Measurements from ENCODE around the gene TTLL6.

DNA sequence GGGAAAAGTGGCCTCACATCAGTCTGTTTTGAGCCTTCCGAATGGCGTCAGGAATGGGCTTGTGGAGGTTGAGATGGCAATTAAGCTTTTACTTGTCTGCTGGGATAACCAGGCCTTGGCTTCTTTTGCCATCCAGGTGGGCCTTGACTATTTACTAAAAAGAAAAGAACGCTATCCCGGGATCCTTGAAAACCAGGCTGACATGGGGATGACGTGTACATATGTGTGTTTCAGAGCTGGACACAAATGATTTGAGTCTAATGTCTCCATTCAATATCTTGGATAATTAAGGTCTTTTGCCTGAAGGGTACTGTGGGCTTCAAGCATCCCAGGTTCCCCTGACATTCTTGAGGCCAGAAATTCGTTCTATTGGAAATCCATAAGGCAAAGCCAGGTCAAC lies 55.9 kb downstream of the TTLL6 start:
- TF ChIP-seq, protein P1, sequence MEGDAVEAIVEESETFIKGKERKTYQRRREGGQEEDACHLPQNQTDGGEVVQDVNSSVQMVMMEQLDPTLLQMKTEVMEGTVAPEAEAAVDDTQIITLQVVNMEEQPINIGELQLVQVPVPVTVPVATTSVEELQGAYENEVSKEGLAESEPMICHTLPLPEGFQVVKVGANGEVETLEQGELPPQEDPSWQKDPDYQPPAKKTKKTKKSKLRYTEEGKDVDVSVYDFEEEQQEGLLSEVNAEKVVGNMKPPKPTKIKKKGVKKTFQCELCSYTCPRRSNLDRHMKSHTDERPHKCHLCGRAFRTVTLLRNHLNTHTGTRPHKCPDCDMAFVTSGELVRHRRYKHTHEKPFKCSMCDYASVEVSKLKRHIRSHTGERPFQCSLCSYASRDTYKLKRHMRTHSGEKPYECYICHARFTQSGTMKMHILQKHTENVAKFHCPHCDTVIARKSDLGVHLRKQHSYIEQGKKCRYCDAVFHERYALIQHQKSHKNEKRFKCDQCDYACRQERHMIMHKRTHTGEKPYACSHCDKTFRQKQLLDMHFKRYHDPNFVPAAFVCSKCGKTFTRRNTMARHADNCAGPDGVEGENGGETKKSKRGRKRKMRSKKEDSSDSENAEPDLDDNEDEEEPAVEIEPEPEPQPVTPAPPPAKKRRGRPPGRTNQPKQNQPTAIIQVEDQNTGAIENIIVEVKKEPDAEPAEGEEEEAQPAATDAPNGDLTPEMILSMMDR (IDR thresholded peaks at IDR 0.05): no peak
- no peak for TF ChIP-seq EZH2 (IDR thresholded peaks at IDR 0.05)
